Skeletal muscle tissue (tissue), 4 donors: ENCODE measurements around the gene TAF6L. TPM values are rescaled to one million over a fixed set of nuclear protein-coding genes. Genes with fewer than 3 reads are reported as not detected.
"Not testable (repeated sequence)": the region's sequence is repeated elsewhere in the genome, so short reads cannot be mapped to it uniquely, and the experiment has no call there.

Experiments used
- H3K27ac ChIP-seq: one replicate; pipeline ENCODE4 v1.7.0; 2013; ENCODE audit warnings: mild to moderate bottlenecking, low read depth, low read length, inconsistent platforms
- H3K27me3 ChIP-seq, 3 donors: one replicate each; pipeline ENCODE4 v1.7.0; 2013; ENCODE audit warnings: low read length in 3 of 3; ENCODE audit not compliant: control insufficient read depth in 3 of 3, insufficient read depth in 3 of 3
- H3K36me3 ChIP-seq, 3 donors: one replicate each; pipeline ENCODE4 v1.7.0; 2013; ENCODE audit warnings: low read length in 3 of 3; ENCODE audit not compliant: control insufficient read depth in 3 of 3, insufficient read depth in 3 of 3
- H3K4me1 ChIP-seq, 3 donors: one replicate each; pipeline ENCODE4 v1.7.0; 2013; ENCODE audit warnings: low read length in 3 of 3, mild to moderate bottlenecking in 3 of 3; ENCODE audit not compliant: control insufficient read depth in 3 of 3, insufficient read depth in 3 of 3
- H3K4me3 ChIP-seq, 3 donors: one replicate each; pipeline ENCODE4 v1.7.0; 2013; ENCODE audit warnings: low read length in 3 of 3
- H3K9ac ChIP-seq, 3 donors: one replicate each; pipeline ENCODE4 v1.7.0; 2013; ENCODE audit warnings: low read length in 3 of 3, mild to moderate bottlenecking in 3 of 3, moderate library complexity in 2 of 3, low read depth in 1 of 3
- H3K9me3 ChIP-seq, 3 donors: one replicate each; pipeline ENCODE4 v1.7.0; 2013; ENCODE audit warnings: low read length in 3 of 3; ENCODE audit not compliant: control insufficient read depth in 3 of 3
- total RNA-seq: library from RNA; depleted of rRNA; stranded (reverse); fragments of >200 nt; gene quantifications from one replicate; pipeline ENCODE4 v1.2.3, GENCODE V29; 2014
- donor health status: Osteomylitis.

Gene TAF6L
- total RNA-seq, 1 donor from 2014 or later: 11.5 TPM

- H3K9me3 ChIP-seq: no peaks in the 10 kb centered on the region
- peaks cover 33 to 55% (median 39%) of the 10 kb centered on the region in 3 donors for H3K4me1 ChIP-seq
- no peaks in the 10 kb centered on the region for H3K27me3 ChIP-seq
Measured at GRCh38 chr11:62728171-62728988, 42.8 kb upstream of the TAF6L start, which contains the start of gene TTC9C. TTC9C (plus strand) TSS chr11:62728486; CDS start chr11:62728849, 363 bp downstream.

DNA sequence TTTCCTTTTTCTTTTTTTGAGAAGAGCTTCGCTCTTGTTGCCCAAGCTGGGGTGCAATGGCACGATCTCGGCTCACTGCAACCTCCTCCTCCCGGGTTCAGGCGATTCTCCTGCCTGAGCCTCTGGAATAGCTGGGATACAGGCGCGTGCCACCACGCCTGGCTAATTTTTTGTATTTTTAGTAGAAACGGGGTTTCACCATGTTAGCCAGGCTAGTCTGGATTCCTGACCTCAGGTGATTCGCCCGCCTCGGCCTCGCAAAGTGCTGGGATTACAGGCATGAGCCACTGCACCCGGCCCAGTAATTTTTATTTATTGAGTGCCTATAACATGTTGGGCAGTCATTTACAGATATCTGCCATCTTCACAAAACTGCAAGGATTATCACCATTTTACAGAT, 41.1 kb upstream of the TAF6L start:
- not testable (repeated sequence) for H3K9me3 ChIP-seq, H3K27me3 ChIP-seq, H3K27ac ChIP-seq
- Histone ChIP-seq H3K36me3 (peaks cover 9 to 21% (median 14%) of the 10 kb centered on the region in 3 donors), H3K9ac (peak overlapping the region; percentile 38 to 68 (median 40)), H3K4me1 (peaks cover 19 to 39% (median 23%) of the 10 kb centered on the region in 3 donors), H3K4me3 (peak overlapping the region in 2 of 3 donors; percentile 48 to 51)

More at GRCh38 chr11:62728171-62728988, 42.8 kb upstream of the TAF6L start, which contains the start of gene TTC9C:
- H3K4me3 ChIP-seq: peak within 1 kb of the TSS; percentile 88 to 99 (median 98)
- H3K9ac ChIP-seq: peak within 1 kb of the TSS; percentile 93 to 98 (median 97)
- peak within 1 kb of the TSS; percentile 93 for H3K27ac ChIP-seq
- peaks cover 11 to 19% (median 12%) of the 10 kb centered on the region in 3 donors for H3K36me3 ChIP-seq

DNA sequence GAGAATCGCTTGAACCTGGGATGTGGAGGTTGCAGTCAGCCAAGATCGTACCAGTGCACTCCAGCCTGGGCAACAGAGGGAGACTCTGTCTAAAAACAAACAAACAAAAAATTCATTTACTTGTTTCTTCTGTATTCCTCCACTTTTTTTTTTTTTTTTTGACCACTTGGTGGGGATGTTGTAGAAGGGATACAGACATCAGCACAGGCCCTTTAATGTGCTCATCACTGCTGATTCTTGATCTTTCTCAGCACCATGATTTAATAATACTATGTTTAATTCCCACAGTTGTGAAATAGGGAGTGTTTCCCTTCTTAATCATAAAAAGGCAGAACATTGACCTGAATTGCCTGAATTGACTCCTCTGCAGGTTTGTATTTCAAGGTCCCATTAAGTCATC, 38.4 kb upstream of the TAF6L start:
- peak overlapping the region in 1 of 3 donors; percentile 18 for H3K9ac ChIP-seq
- peaks cover 14 to 20% (median 19%) of the 10 kb centered on the region in 3 donors for H3K36me3 ChIP-seq

GRCh38 chr11:62737196-62737595, 34.0 kb upstream of the TAF6L start:
- H3K36me3 ChIP-seq: peaks cover 22 to 30% (median 27%) of the 10 kb centered on the region in 3 donors

More for the DNA sequence above, 38.4 kb upstream of the TAF6L start:
- no peak overlapping the region for H3K4me3 ChIP-seq
- no peaks in the 10 kb centered on the region for H3K27me3 ChIP-seq
- H3K9me3 ChIP-seq: no peaks in the 10 kb centered on the region
- peaks cover 9 to 27% (median 15%) of the 10 kb centered on the region in 3 donors for H3K4me1 ChIP-seq
- no peak overlapping the region for H3K27ac ChIP-seq

GRCh38 chr11:62747475-62748160, 23.6 kb upstream of the TAF6L start:
- Histone ChIP-seq H3K9me3 (no peaks in the 10 kb centered on the region), H3K36me3 (peaks cover 6 to 7% (median 7%) of the 10 kb centered on the region in 3 donors), H3K27ac (no peak overlapping the region), H3K27me3 (no peaks in the 10 kb centered on the region), H3K4me1 (peaks cover 4 to 5% (median 4%) of the 10 kb centered on the region in 3 donors), H3K4me3 (no peak overlapping the region), H3K9ac (peak overlapping the region in 1 of 3 donors; percentile 16)

More at GRCh38 chr11:62737196-62737595, 34.0 kb upstream of the TAF6L start:
- no peak overlapping the region for H3K27ac ChIP-seq
- H3K4me3 ChIP-seq: no peak overlapping the region
- no peaks in the 10 kb centered on the region for H3K9me3 ChIP-seq
- H3K27me3 ChIP-seq: no peaks in the 10 kb centered on the region
- H3K9ac ChIP-seq: no peak overlapping the region
- H3K4me1 ChIP-seq: peaks cover 0 to 2% (median 0%) of the 10 kb centered on the region in 3 donors

DNA sequence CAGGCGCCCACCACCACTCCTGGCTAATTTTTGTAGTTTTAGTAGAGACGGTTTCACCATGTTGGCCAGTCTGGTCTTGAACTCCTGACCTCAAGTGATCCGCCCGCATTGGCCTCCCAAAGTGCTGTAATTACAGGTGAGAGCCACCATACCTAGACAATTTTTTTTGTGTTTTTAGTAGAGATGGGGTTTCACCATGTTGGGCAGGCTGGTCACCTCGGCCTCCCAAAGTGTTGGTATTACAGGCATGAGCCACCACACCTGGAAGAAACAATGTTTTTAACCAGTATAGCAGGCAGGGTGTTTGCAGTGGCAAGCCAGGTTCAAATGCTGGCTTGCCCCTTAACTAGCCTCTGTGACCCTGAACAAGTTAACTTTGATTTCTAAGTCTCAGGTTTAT, 21.3 kb upstream of the TAF6L start:
- H3K4me3 ChIP-seq: not testable (repeated sequence)

GRCh38 chr11:62752177-62752785, 18.9 kb upstream of the TAF6L start:
- Histone ChIP-seq H3K4me1 (peaks cover 15 to 24% (median 17%) of the 10 kb centered on the region in 3 donors), H3K9me3 (no peaks in the 10 kb centered on the region), H3K9ac (no peak overlapping the region), H3K27ac (no peak overlapping the region), H3K27me3 (no peaks in the 10 kb centered on the region), H3K4me3 (no peak overlapping the region), H3K36me3 (peaks cover 9 to 14% (median 13%) of the 10 kb centered on the region in 3 donors)

More for the DNA sequence above, 21.3 kb upstream of the TAF6L start:
- not testable (repeated sequence) for H3K27me3 ChIP-seq, H3K27ac ChIP-seq, H3K9me3 ChIP-seq, H3K9ac ChIP-seq
- peaks cover 9 to 14% (median 13%) of the 10 kb centered on the region in 3 donors for H3K36me3 ChIP-seq
- H3K4me1 ChIP-seq: peaks cover 15 to 24% (median 17%) of the 10 kb centered on the region in 3 donors

DNA sequence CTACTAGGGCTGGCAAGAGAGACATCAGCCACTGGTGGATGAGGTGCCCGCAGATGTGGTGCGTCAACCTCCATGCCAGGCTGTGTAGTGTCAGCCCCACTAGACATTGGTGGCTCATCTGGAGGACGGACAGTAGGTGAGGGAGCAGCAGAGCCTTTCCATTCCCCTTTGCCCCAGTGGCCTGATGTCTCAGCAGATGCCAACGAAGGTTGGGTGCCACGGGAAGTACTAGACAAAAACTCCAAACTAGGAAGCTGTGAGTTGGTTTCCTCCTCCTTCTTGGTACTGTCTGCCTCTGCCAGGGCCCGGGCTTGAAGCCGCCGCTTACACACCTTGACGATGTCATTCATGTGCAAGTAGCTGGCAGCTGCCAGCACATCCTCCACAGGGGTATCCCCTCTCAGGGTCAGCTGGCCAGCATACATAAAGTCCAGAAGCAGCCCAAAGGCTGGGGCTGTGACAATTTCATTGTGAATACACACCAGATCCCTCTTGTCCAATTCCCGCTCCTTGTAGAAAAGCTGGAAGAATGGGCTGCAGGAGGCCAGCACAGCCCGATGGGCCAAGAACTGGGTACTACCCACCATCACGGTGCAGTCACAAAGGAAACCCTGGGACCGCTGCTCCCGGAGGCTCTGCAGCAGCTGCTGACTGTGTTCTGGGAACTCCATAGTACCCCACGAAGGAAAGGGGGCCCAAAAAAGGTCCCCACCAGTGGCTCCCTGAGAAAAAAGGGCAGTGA, 18.0 kb upstream of the TAF6L start:
- Histone ChIP-seq H3K27ac (peak overlapping the region; percentile 89), H3K36me3 (peaks cover 9 to 14% (median 13%) of the 10 kb centered on the region in 3 donors), H3K9me3 (no peaks in the 10 kb centered on the region), H3K9ac (peak overlapping the region; percentile 34 to 99 (median 93)), H3K4me3 (peak overlapping the region; percentile 93 to 99 (median 95)), H3K4me1 (peaks cover 15 to 24% (median 17%) of the 10 kb centered on the region in 3 donors), H3K27me3 (no peaks in the 10 kb centered on the region)
